NCI-H1105 treated with DMSO at 0.1 percent for 48 hours (cell line): ENCODE data around the gene BMAL1.
"Not testable (repeated sequence)": the region's sequence is repeated elsewhere in the genome, so short reads cannot be mapped to it uniquely, and the experiment has no call there.

Experiments
- DNase-seq: peaks from one replicate; lab custom pipeline; 2025; lab: John Stamatoyannopoulos, UW

The BMAL1 gene

GRCh38 chr11:13382751-13383150, 105.2 kb downstream of the BMAL1 start:
- DNase-seq = no peak

GRCh38 chr11:13384908-13385640, 107.5 kb downstream of the BMAL1 start:
- peak; percentile 72 for DNase-seq

- DNase-seq = no peak
These were observed 109.0 kb downstream of the BMAL1 start for GRCh38 chr11:13386567-13386966.

- no peak for DNase-seq
These were observed 111.2 kb downstream of the BMAL1 start for GRCh38 chr11:13388741-13389140.

- no peak for DNase-seq
These were observed 113.6 kb downstream of the BMAL1 start for GRCh38 chr11:13391217-13391616.

GRCh38 chr11:13398335-13398734, 120.7 kb downstream of the BMAL1 start:
- not testable (repeated sequence) for DNase-seq

- DNase-seq = no peak
These were observed 127.6 kb downstream of the BMAL1 start for GRCh38 chr11:13405220-13405619.

- no peak for DNase-seq
These were observed 137.6 kb downstream of the BMAL1 start for GRCh38 chr11:13415201-13415600.

- no peak for DNase-seq
These were observed 144.0 kb downstream of the BMAL1 start for GRCh38 chr11:13421561-13421960.

- DNase-seq = no peak
These were observed 145.8 kb downstream of the BMAL1 start for GRCh38 chr11:13423372-13423771.

- DNase-seq = no peak
These were observed 149.8 kb downstream of the BMAL1 start for GRCh38 chr11:13427440-13427839.

GRCh38 chr11:13429288-13429687, 151.7 kb downstream of the BMAL1 start:
- DNase-seq = no peak

GRCh38 chr11:13429836-13430235, 152.2 kb downstream of the BMAL1 start:
- DNase-seq = no peak

- DNase-seq = no peak
These were observed 155.8 kb downstream of the BMAL1 start for GRCh38 chr11:13433437-13433836.

GRCh38 chr11:13434247-13435205, 156.9 kb downstream of the BMAL1 start:
- no peak for DNase-seq

- DNase-seq = not testable (repeated sequence)
These were observed 159.2 kb downstream of the BMAL1 start for GRCh38 chr11:13436836-13437235.
